Mucosa of descending colon (tissue), 3 donors: ENCODE measurements around the gene DPY30. TPM values are rescaled to one million over a fixed set of nuclear protein-coding genes. Genes with fewer than 3 reads are reported as not detected.
"Not testable (repeated sequence)": the region's sequence is repeated elsewhere in the genome, so short reads cannot be mapped to it uniquely, and the experiment has no call there.

Experiments
- ATAC-seq: fragments of 200-7000 bp; cut with Tn5 transposase; one replicate; pipeline ENCODE4 v1.9.1; 2020; ENCODE audit warnings: mild to moderate bottlenecking, moderate library complexity
- DNase-seq, 3 donors: peaks; one replicate each; pipeline ENCODE4 v3.0.0-alpha.2; 2020
- H3K36me3 ChIP-seq: fragments of 200-600 bp; one replicate; pipeline ENCODE4 v1.8.0; 2021; ENCODE audit warnings: low read depth, mild to moderate bottlenecking
- H3K4me1 ChIP-seq: fragments of 200-600 bp; one replicate; pipeline ENCODE4 v1.8.0; 2021; ENCODE audit warnings: low read depth, mild to moderate bottlenecking
- H3K4me3 ChIP-seq: fragments of 200-600 bp; one replicate; pipeline ENCODE4 v1.8.0; 2021; ENCODE audit warnings: mild to moderate bottlenecking
- H3K9me3 ChIP-seq: fragments of 200-600 bp; one replicate; pipeline ENCODE4 v1.8.0; 2021; ENCODE audit warnings: mild to moderate bottlenecking
- intact Hi-C, 2 donors: fragments of 100-400 bp; cut with DNase I in 1 of 2; cut with micrococcal nuclease in 1 of 2; formaldehyde crosslinking; loops; one replicate each; pipeline versions ENCODE4 v1.11.0 to v1.11.1; 2022; cut with DNase I, micrococcal nuclease
- total RNA-seq, 3 donors: library from RNA; stranded (reverse); fragmentation: NEBNext Ultra II Directional in 2 of 3; extraction: Animal tissue kit (Norgen Biotek cat#: 25700) in 2 of 3; gene quantifications; one replicate each; pipeline versions ENCODE4 v1.2.1 to v1.2.4, GENCODE V29; 2021 to 2023
- TF ChIP-seq, protein P1 (sequence below): fragments of 200-600 bp; IDR thresholded peaks from one replicate; pipeline ENCODE4 v1.8.0; 2022; ENCODE audit warnings: antibody characterized with exemption, mild to moderate bottlenecking
- donor health status: DM: no; HTN: no; CAD: no; lungs with moderate emphysema.
- donor health status: DM: no; HTN: no; CAD: no.
- donor health status: DM: no; HTN: yes; CAD: no.

Gene DPY30
- total RNA-seq, 3 donors from 2014 or later = 49.0 to 59.2 (median 49.0) TPM

GRCh38 chr2:32063310-32064020 lies 23.9 kb upstream of the DPY30 start, which contains the start of gene SPAST:
SPAST (plus strand) TSS chr2:32063556; CDS start chr2:32063832, 276 bp downstream.
- H3K9me3 ChIP-seq = no peaks in the 10 kb centered on the region
- H3K4me3 ChIP-seq = peak within 1 kb of the TSS; percentile 63
- TF ChIP-seq, protein P1, sequence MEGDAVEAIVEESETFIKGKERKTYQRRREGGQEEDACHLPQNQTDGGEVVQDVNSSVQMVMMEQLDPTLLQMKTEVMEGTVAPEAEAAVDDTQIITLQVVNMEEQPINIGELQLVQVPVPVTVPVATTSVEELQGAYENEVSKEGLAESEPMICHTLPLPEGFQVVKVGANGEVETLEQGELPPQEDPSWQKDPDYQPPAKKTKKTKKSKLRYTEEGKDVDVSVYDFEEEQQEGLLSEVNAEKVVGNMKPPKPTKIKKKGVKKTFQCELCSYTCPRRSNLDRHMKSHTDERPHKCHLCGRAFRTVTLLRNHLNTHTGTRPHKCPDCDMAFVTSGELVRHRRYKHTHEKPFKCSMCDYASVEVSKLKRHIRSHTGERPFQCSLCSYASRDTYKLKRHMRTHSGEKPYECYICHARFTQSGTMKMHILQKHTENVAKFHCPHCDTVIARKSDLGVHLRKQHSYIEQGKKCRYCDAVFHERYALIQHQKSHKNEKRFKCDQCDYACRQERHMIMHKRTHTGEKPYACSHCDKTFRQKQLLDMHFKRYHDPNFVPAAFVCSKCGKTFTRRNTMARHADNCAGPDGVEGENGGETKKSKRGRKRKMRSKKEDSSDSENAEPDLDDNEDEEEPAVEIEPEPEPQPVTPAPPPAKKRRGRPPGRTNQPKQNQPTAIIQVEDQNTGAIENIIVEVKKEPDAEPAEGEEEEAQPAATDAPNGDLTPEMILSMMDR = peak; percentile 47
- DNase-seq = peak; percentile 98 to 99 (median 99)
- intact Hi-C loops = loop anchor here in 1 of 2 donors (2.0 kb wide), 1 partner anchor 101 kb away; the partner anchor contains the start of gene SLC30A6
- H3K4me1 ChIP-seq = peaks cover 5% of the 10 kb centered on the region
- ATAC-seq = peak; percentile 96
- no peaks in the 10 kb centered on the region for H3K36me3 ChIP-seq

DNA sequence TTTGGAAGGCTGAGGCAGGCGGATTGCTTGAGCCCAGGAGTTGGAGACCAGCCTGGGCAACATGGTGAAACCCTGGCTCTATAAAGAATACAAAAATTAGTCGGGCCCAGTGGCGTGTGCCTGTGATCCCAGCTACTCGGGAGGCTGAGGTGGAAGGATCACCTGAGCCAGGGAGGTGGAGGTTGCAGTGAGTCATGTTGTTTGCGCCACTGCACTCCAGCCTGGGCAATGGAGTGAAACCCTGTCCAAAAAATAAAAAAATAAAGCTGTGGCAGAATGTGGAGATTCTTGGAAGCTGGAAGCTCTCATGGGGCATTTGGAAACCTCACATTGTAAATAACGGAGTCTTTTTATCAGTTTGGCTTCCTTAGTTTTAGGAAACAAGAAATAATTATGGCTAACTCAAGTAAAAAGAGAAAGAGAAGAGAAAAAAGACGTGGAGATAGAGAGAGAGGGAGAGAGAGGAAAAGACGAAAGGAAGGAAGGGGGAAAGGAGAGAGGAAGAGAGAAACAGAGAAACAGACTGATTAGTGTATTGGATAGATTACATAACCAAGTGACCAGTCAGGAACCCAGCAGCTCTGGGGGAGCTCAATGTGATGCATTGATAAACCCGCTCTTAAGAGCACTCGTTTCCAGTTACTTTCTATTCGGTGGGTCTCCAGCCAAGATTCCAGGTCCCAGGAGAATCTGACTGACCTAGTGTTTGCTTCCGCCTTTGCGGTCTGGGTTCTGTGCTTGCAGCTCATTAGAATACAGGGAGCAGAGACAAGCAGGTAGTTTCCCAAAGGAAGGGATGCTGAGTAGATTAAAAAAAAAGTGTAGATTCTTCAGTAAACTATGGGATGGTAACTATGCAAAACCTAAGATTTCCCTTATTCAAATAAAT lies 22.6 kb upstream of the DPY30 start:
- TF ChIP-seq, protein P1 = no peak
- H3K36me3 ChIP-seq = no peaks in the 10 kb centered on the region
- DNase-seq (peak in 1 of 3 donors; percentile 61), ATAC-seq (peak; percentile 19)
- no peak overlapping the region for H3K4me3 ChIP-seq
- intact Hi-C loops = no loop called here
- peaks cover 5% of the 10 kb centered on the region for H3K4me1 ChIP-seq
- H3K9me3 ChIP-seq = no peaks in the 10 kb centered on the region

GRCh38 chr2:32061430-32061829 lies 21.8 kb upstream of the DPY30 start:
- intact Hi-C loops = no loop called here
- Histone ChIP-seq H3K4me1 (peaks cover 5% of the 10 kb centered on the region), H3K4me3 (no peak overlapping the region), H3K9me3 (no peaks in the 10 kb centered on the region), H3K36me3 (no peaks in the 10 kb centered on the region)
- DNase-seq (no peak), ATAC-seq (no peak)
- TF ChIP-seq, protein P1 = no peak

- ATAC-seq = no peak
- TF ChIP-seq, protein P1 = no peak
- intact Hi-C loops = no loop called here
These were observed 20.7 kb upstream of the DPY30 start for GRCh38 chr2:32060266-32060665.

DNA sequence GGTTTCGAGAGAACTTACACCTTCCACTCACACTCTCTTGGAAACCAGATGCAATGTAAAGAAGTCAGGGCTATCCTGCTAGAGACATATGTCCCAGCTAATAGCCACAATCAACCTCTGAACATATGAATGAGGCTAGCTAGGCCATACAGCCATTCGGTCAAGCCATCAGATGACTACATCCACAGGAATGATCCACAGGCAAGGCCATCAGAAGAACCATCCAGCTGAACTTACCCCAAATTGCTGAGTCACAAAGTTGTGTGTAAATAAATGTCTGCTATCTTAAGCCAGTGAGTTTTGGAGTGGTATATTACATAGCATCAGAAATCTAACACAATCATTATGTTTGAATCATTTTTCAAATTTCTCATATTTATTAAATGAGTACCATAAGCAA lies 18.5 kb upstream of the DPY30 start:
- ATAC-seq (no peak), DNase-seq (no peak)
- TF ChIP-seq, protein P1 = no peak
- intact Hi-C loops = no loop called here
- Histone ChIP-seq H3K9me3 (no peaks in the 10 kb centered on the region), H3K4me1 (no peaks in the 10 kb centered on the region), H3K36me3 (no peaks in the 10 kb centered on the region), H3K4me3 (no peak overlapping the region)

More at GRCh38 chr2:32060266-32060665, 20.7 kb upstream of the DPY30 start:
- H3K36me3 ChIP-seq = no peaks in the 10 kb centered on the region
- peaks cover 5% of the 10 kb centered on the region for H3K4me1 ChIP-seq
- no peaks in the 10 kb centered on the region for H3K9me3 ChIP-seq
- DNase-seq = no peak
- H3K4me3 ChIP-seq = no peak overlapping the region

GRCh38 chr2:32054583-32054982 lies 15.0 kb upstream of the DPY30 start:
- H3K4me1 ChIP-seq, H3K36me3 ChIP-seq, intact Hi-C loops, H3K9me3 ChIP-seq, H3K4me3 ChIP-seq, ATAC-seq, DNase-seq: not testable (repeated sequence)
